ENCODE data around the gene ZNF678. TPM values are rescaled to one million over a fixed set of nuclear protein-coding genes. Genes with fewer than 3 reads are reported as not detected.

The ZNF678 gene
- total RNA-seq, 4 donors from 2014 or later: 8.4 to 15.3 (median 11.6) TPM

GRCh38 chr1:227654431-227654830, 91.1 kb downstream of the ZNF678 start:
- Histone ChIP-seq H3K9me3 (peaks cover 23 to 100% (median 82%) of the 10 kb centered on the region in 4 donors), H3K36me3 (peaks cover 0 to 94% (median 18%) of the 10 kb centered on the region in 3 donors), H3K4me1 (no peaks in the 10 kb centered on the region), H3K27ac (no peak overlapping the region), H3K27me3 (no peaks in the 10 kb centered on the region), H3K4me3 (no peak overlapping the region)
- TF ChIP-seq CTCF (IDR thresholded peaks at IDR 0.05): no peak
- 94% methylated on average over 2 of the region's 2 CpGs for WGBS, 2 donors
- no peak for DNase-seq (ENCODE audit: low spot score in 2 of 2)

GRCh38 chr1:227654858-227655752, 91.7 kb downstream of the ZNF678 start:
- H3K9me3 ChIP-seq: peaks cover 23 to 100% (median 83%) of the 10 kb centered on the region in 4 donors
- H3K4me1 ChIP-seq: no peaks in the 10 kb centered on the region
- H3K27ac ChIP-seq: no peak overlapping the region
- no peak for TF ChIP-seq CTCF (IDR thresholded peaks at IDR 0.05)
- no peaks in the 10 kb centered on the region for H3K27me3 ChIP-seq
- no peak overlapping the region for H3K4me3 ChIP-seq
- no peak for DNase-seq (ENCODE audit: low spot score in 2 of 2)
- peaks cover 0 to 94% (median 18%) of the 10 kb centered on the region in 3 donors for H3K36me3 ChIP-seq
- WGBS, 2 donors: 94 to 96% methylated on average over 6 of the region's 6 CpGs

- TF ChIP-seq CTCF (IDR thresholded peaks at IDR 0.05) (no peak), EP300 (IDR thresholded peaks at IDR 0.05) (no peak), POLR2A (IDR thresholded peaks at IDR 0.05) (no peak)
- Histone ChIP-seq H3K27ac (no peak overlapping the region), H3K4me1 (no peaks in the 10 kb centered on the region), H3K4me3 (no peak overlapping the region), H3K9me3 (peaks cover 10 to 100% (median 58%) of the 10 kb centered on the region in 4 donors), H3K27me3 (no peaks in the 10 kb centered on the region), H3K36me3 (peaks cover 0 to 68% (median 0%) of the 10 kb centered on the region in 3 donors)
- DNase-seq (ENCODE audit: low spot score in 2 of 2): no peak
These were observed 98.1 kb downstream of the ZNF678 start for GRCh38 chr1:227661495-227661894.

- Histone ChIP-seq H3K27me3 (no peaks in the 10 kb centered on the region), H3K4me1 (no peaks in the 10 kb centered on the region), H3K9me3 (peaks cover 8 to 100% (median 50%) of the 10 kb centered on the region in 4 donors), H3K27ac (no peak overlapping the region), H3K36me3 (peaks cover 0 to 57% (median 0%) of the 10 kb centered on the region in 3 donors), H3K4me3 (no peak overlapping the region)
- DNase-seq (ENCODE audit: low spot score in 2 of 2): no peak
- 94 to 100% methylated on average over 2 of the region's 2 CpGs for WGBS, 2 donors
- TF ChIP-seq POLR2A (IDR thresholded peaks at IDR 0.05) (no peak), CTCF (IDR thresholded peaks at IDR 0.05) (no peak), EP300 (IDR thresholded peaks at IDR 0.05) (no peak)
These were observed 99.6 kb downstream of the ZNF678 start for GRCh38 chr1:227662933-227663332.

- TF ChIP-seq POLR2A (IDR thresholded peaks at IDR 0.05): no peak
- no peak for TF ChIP-seq CTCF (IDR thresholded peaks at IDR 0.05)
- no peak for TF ChIP-seq EP300 (IDR thresholded peaks at IDR 0.05)
- peaks cover 8 to 100% (median 49%) of the 10 kb centered on the region in 4 donors for H3K9me3 ChIP-seq
- no peak overlapping the region for H3K4me3 ChIP-seq
- DNase-seq (ENCODE audit: low spot score in 2 of 2): no peak
- no peaks in the 10 kb centered on the region for H3K4me1 ChIP-seq
- WGBS, 2 donors: 86 to 87% methylated on average over 2 of the region's 2 CpGs
- H3K36me3 ChIP-seq: peaks cover 0 to 27% (median 0%) of the 10 kb centered on the region in 3 donors
- no peak overlapping the region for H3K27ac ChIP-seq
- no peaks in the 10 kb centered on the region for H3K27me3 ChIP-seq
These were observed 102.9 kb downstream of the ZNF678 start for GRCh38 chr1:227666286-227666685.
